ENCODE measurements around the gene FITM1.
"Not testable (repeated sequence)": the region's sequence is repeated elsewhere in the genome, so short reads cannot be mapped to it uniquely, and the experiment has no call there.

FITM1 gene

DNA sequence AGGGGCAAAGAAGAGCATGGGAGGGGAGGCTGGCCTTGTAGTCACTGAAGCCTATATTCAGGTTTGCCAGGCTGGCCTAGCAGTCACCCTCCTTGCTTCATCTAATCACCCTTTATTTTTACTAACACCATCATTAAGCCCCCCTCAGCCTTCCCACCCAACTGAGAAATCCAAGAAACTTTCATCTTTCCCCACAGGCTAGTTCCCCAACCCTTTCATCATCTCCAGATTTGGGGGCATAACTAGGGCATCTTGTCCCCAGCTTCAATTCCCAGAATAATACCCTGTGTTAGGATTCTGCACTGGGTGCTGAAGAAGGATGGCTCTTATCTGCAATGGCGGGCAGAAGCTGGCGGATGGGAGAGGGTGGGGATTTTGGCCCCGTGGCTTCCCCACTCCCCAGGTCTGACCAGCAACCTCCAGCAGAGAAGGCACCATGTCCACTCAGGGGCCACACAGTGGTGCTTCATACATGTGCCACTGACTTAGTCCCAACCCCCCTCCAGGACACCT, 29.4 kb upstream of the FITM1 start:
- H3K79me2 ChIP-seq (ENCODE audit: control insufficient read depth, insufficient read depth, low read length) = no peaks in the 10 kb centered on the region
- no peak overlapping the region for H3K9ac ChIP-seq (ENCODE audit: low read length)
- no peak for DNase-seq
- no peak overlapping the region for H3K27ac ChIP-seq (ENCODE audit: low read depth, low read length)
- H3K18ac ChIP-seq (ENCODE audit: low read length) = no peak overlapping the region
- H3K23ac ChIP-seq (ENCODE audit: low read length) = no peak overlapping the region
- H3K27me3 ChIP-seq (ENCODE audit: insufficient read depth, low read length, poor library complexity) = no peaks in the 10 kb centered on the region
- H3K4me1 ChIP-seq (ENCODE audit: control insufficient read depth, low read depth, low read length) = no peaks in the 10 kb centered on the region
- no peak overlapping the region for H2BK120ac ChIP-seq (ENCODE audit: low read depth, low read length)
- H3K4me3 ChIP-seq (ENCODE audit: low read length) = no peak overlapping the region
- no peak overlapping the region for H3K56ac ChIP-seq (ENCODE audit: low read length)
- peaks cover 18% of the 10 kb centered on the region for H3K36me3 ChIP-seq (ENCODE audit: control insufficient read depth, insufficient read depth, low read length)
- H4K5ac ChIP-seq (ENCODE audit: low read length) = no peak overlapping the region
- no peak overlapping the region for H2AK5ac ChIP-seq (ENCODE audit: low read length)
- H3K79me1 ChIP-seq (ENCODE audit: low read length) = peaks cover 7% of the 10 kb centered on the region
- WGBS (ENCODE audit: extremely low coverage, insufficient coverage, low lambda C conversion rate) = no CpG with 5 or more reads among the region's 3 CpGs
- H2BK5ac ChIP-seq (ENCODE audit: low read length) = no peak overlapping the region
- no peak overlapping the region for H2BK15ac ChIP-seq (replicated peaks; ENCODE audit: low read depth)
- H3K4ac ChIP-seq (ENCODE audit: low read depth, low read length) = no peak overlapping the region
- H4K8ac ChIP-seq (ENCODE audit: low read depth, low read length) = no peak overlapping the region
- no peak overlapping the region for H3K4me2 ChIP-seq (ENCODE audit: low read length)

- Histone ChIP-seq H3K56ac (ENCODE audit: low read length) (no peak overlapping the region), H3K27ac (ENCODE audit: low read depth, low read length) (no peak overlapping the region), H3K4me3 (ENCODE audit: low read length) (no peak overlapping the region), H2BK5ac (ENCODE audit: low read length) (no peak overlapping the region), H3K27me3 (ENCODE audit: insufficient read depth, low read length, poor library complexity) (no peaks in the 10 kb centered on the region), H3K79me2 (ENCODE audit: control insufficient read depth, insufficient read depth, low read length) (no peaks in the 10 kb centered on the region), H3K18ac (ENCODE audit: low read length) (no peak overlapping the region), H3K79me1 (ENCODE audit: low read length) (peaks cover 2% of the 10 kb centered on the region), H2BK15ac (replicated peaks; ENCODE audit: low read depth) (no peak overlapping the region), H2BK120ac (ENCODE audit: low read depth, low read length) (no peak overlapping the region), H3K4me1 (ENCODE audit: control insufficient read depth, low read depth, low read length) (no peaks in the 10 kb centered on the region), H3K4ac (ENCODE audit: low read depth, low read length) (no peak overlapping the region), H3K9ac (ENCODE audit: low read length) (no peak overlapping the region), H3K36me3 (ENCODE audit: control insufficient read depth, insufficient read depth, low read length) (peaks cover 16% of the 10 kb centered on the region), H4K8ac (ENCODE audit: low read depth, low read length) (no peak overlapping the region), H2AK5ac (ENCODE audit: low read length) (no peak overlapping the region), H3K23ac (ENCODE audit: low read length) (no peak overlapping the region), H3K4me2 (ENCODE audit: low read length) (no peak overlapping the region), H4K5ac (ENCODE audit: low read length) (no peak overlapping the region)
- no peak for DNase-seq
- WGBS (ENCODE audit: extremely low coverage, insufficient coverage, low lambda C conversion rate) = no CpG with 5 or more reads among the region's 7 CpGs
Measured at GRCh38 chr14:24102357-24103048, 28.0 kb upstream of the FITM1 start.

DNA sequence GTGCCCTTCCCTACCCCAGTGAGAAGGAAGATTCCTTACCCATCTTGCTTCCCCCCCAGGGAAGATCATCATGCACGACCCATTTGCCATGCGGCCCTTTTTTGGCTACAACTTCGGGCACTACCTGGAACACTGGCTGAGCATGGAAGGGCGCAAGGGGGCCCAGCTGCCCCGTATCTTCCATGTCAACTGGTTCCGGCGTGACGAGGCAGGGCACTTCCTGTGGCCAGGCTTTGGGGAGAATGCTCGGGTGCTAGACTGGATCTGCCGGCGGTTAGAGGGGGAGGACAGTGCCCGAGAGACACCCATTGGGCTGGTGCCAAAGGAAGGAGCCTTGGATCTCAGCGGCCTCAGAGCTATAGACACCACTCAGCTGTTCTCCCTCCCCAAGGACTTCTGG, 27.0 kb upstream of the FITM1 start:
- Histone ChIP-seq H2BK5ac (ENCODE audit: low read length) (no peak overlapping the region), H3K27ac (ENCODE audit: low read depth, low read length) (no peak overlapping the region), H3K4ac (ENCODE audit: low read depth, low read length) (no peak overlapping the region), H3K4me3 (ENCODE audit: low read length) (no peak overlapping the region), H4K5ac (ENCODE audit: low read length) (no peak overlapping the region), H2BK15ac (replicated peaks; ENCODE audit: low read depth) (no peak overlapping the region), H3K4me2 (ENCODE audit: low read length) (no peak overlapping the region), H2AK5ac (ENCODE audit: low read length) (no peak overlapping the region), H3K56ac (ENCODE audit: low read length) (no peak overlapping the region), H3K9ac (ENCODE audit: low read length) (no peak overlapping the region), H3K27me3 (ENCODE audit: insufficient read depth, low read length, poor library complexity) (no peaks in the 10 kb centered on the region), H2BK120ac (ENCODE audit: low read depth, low read length) (no peak overlapping the region), H3K18ac (ENCODE audit: low read length) (no peak overlapping the region), H4K8ac (ENCODE audit: low read depth, low read length) (no peak overlapping the region), H3K79me1 (ENCODE audit: low read length) (no peaks in the 10 kb centered on the region), H3K36me3 (ENCODE audit: control insufficient read depth, insufficient read depth, low read length) (peaks cover 14% of the 10 kb centered on the region), H3K79me2 (ENCODE audit: control insufficient read depth, insufficient read depth, low read length) (no peaks in the 10 kb centered on the region), H3K4me1 (ENCODE audit: control insufficient read depth, low read depth, low read length) (no peaks in the 10 kb centered on the region), H3K23ac (ENCODE audit: low read length) (no peak overlapping the region)
- WGBS (ENCODE audit: extremely low coverage, insufficient coverage, low lambda C conversion rate) = no CpG with 5 or more reads among the region's 13 CpGs
- DNase-seq = no peak

DNA sequence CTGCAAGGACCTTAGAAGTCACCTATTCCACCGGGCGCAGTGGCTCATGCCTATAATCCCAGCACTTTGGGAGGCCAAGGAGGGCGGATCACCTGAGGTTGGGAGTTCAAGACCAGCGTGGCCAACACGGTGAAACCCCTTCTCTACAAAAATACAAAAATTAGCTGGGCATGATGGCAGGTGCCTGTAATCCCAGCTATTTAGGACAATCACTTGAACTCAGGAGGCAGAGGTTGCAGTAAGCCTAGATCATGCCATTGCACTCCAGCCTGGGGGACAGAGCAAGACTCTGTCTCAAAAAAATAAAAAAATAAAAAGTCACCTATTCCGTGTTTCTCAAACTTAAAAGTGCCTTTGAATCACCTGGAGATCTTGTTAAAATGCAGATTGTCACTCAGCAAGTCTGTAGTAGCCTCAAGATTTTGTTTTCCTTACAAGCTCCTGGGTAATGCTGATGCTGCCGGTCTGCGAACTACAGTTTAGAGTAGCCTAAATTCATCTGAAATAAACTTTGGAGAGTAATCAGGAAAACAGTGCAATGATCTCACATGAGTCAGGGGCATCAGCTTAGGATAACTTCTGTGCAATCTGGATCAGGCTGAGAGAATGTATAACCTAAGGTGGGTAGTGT, 24.7 kb upstream of the FITM1 start:
- H3K23ac ChIP-seq (ENCODE audit: low read length); H3K56ac ChIP-seq (ENCODE audit: low read length); H3K9ac ChIP-seq (ENCODE audit: low read length); H3K18ac ChIP-seq (ENCODE audit: low read length); H3K36me3 ChIP-seq (ENCODE audit: control insufficient read depth, insufficient read depth, low read length); H3K4me2 ChIP-seq (ENCODE audit: low read length); H3K4me1 ChIP-seq (ENCODE audit: control insufficient read depth, low read depth, low read length); H3K79me2 ChIP-seq (ENCODE audit: control insufficient read depth, insufficient read depth, low read length); H3K27me3 ChIP-seq (ENCODE audit: insufficient read depth, low read length, poor library complexity); H2BK120ac ChIP-seq (ENCODE audit: low read depth, low read length); H2BK5ac ChIP-seq (ENCODE audit: low read length); H4K8ac ChIP-seq (ENCODE audit: low read depth, low read length); H3K4ac ChIP-seq (ENCODE audit: low read depth, low read length); DNase-seq; H3K4me3 ChIP-seq (ENCODE audit: low read length); H4K5ac ChIP-seq (ENCODE audit: low read length); H3K79me1 ChIP-seq (ENCODE audit: low read length); H3K27ac ChIP-seq (ENCODE audit: low read depth, low read length); H2AK5ac ChIP-seq (ENCODE audit: low read length); H2BK15ac ChIP-seq (replicated peaks; ENCODE audit: low read depth): not testable (repeated sequence)
- WGBS (ENCODE audit: extremely low coverage, insufficient coverage, low lambda C conversion rate) = no CpG with 5 or more reads among the region's 8 CpGs

DNA sequence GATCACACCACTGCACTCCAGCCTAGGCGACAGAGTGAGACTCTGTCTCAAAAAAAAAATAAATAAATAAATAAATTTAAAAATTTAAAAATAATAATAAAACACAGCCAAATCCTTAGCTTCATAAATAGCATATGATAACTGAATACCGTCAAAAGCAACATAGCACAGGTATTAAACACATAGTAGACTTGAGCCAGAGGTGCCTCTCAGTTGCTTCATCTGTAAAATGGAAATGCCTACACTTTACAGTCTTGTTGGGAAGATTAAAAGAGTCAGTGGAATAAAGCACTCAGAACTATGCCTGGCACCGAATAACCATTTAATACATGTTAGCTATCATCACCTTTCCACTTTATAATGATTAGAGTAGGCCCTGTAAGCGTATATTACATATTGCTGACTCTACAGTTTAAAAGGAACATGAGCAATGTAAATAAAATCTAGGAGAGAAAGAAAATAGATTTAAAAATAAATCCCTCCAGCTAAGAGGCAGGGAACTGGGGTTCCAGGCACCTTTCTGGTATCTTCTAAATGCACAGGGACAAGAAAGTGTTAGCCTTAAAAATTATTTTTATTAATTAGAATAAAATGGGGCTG, 23.7 kb upstream of the FITM1 start:
- H3K18ac ChIP-seq (ENCODE audit: low read length) = no peak overlapping the region
- H3K4ac ChIP-seq (ENCODE audit: low read depth, low read length) = no peak overlapping the region
- no peaks in the 10 kb centered on the region for H3K79me1 ChIP-seq (ENCODE audit: low read length)
- no peak overlapping the region for H3K4me2 ChIP-seq (ENCODE audit: low read length)
- no peak overlapping the region for H3K27ac ChIP-seq (ENCODE audit: low read depth, low read length)
- no peaks in the 10 kb centered on the region for H3K27me3 ChIP-seq (ENCODE audit: insufficient read depth, low read length, poor library complexity)
- no peak overlapping the region for H3K4me3 ChIP-seq (ENCODE audit: low read length)
- no peak overlapping the region for H2AK5ac ChIP-seq (ENCODE audit: low read length)
- no CpG with 5 or more reads among the region's 4 CpGs for WGBS (ENCODE audit: extremely low coverage, insufficient coverage, low lambda C conversion rate)
- H4K5ac ChIP-seq (ENCODE audit: low read length) = no peak overlapping the region
- no peak overlapping the region for H3K23ac ChIP-seq (ENCODE audit: low read length)
- H3K4me1 ChIP-seq (ENCODE audit: control insufficient read depth, low read depth, low read length) = no peaks in the 10 kb centered on the region
- H2BK15ac ChIP-seq (replicated peaks; ENCODE audit: low read depth) = no peak overlapping the region
- no peak for DNase-seq
- H3K56ac ChIP-seq (ENCODE audit: low read length) = no peak overlapping the region
- H2BK5ac ChIP-seq (ENCODE audit: low read length) = no peak overlapping the region
- H2BK120ac ChIP-seq (ENCODE audit: low read depth, low read length) = no peak overlapping the region
- H3K79me2 ChIP-seq (ENCODE audit: control insufficient read depth, insufficient read depth, low read length) = no peaks in the 10 kb centered on the region
- peaks cover 6% of the 10 kb centered on the region for H3K36me3 ChIP-seq (ENCODE audit: control insufficient read depth, insufficient read depth, low read length)
- H4K8ac ChIP-seq (ENCODE audit: low read depth, low read length) = no peak overlapping the region
- H3K9ac ChIP-seq (ENCODE audit: low read length) = no peak overlapping the region
